ENCODE data around the gene MDM4. TPM values are rescaled to one million over a fixed set of nuclear protein-coding genes. Genes with fewer than 3 reads are reported as not detected.

MDM4 gene
- total RNA-seq, 1 donor from 2014 or later = 41.1 TPM

- Histone ChIP-seq H3K27ac (ENCODE audit: low read depth, low read length) (no peak overlapping the region), H3K9me3 (ENCODE audit: insufficient read depth, low read depth, low read length) (no peaks in the 10 kb centered on the region), H3K4me2 (ENCODE audit: low read length) (no peak overlapping the region), H4K20me1 (ENCODE audit: insufficient read depth, low read length) (no peaks in the 10 kb centered on the region), H3K36me3 (ENCODE audit: insufficient read depth, low read length) (no peaks in the 10 kb centered on the region), H3K4me1 (ENCODE audit: insufficient read depth, low read length) (peaks cover 14% of the 10 kb centered on the region), H2AFZ (ENCODE audit: low read depth, low read length) (no peak overlapping the region), H3K9ac (ENCODE audit: low read length) (no peak overlapping the region), H3K4me3 (ENCODE audit: insufficient read depth, low read depth, low read length) (no peak overlapping the region), H3K27me3 (ENCODE audit: insufficient read depth, low read length) (peaks cover 5% of the 10 kb centered on the region), H3K79me2 (ENCODE audit: insufficient read depth, low read length) (no peaks in the 10 kb centered on the region)
- no peak overlapping the region for H3K4me3 Mint-ChIP-seq (ENCODE audit: unreplicated experiment)
- peaks cover 7% of the 10 kb centered on the region for H3K27me3 Mint-ChIP-seq (ENCODE audit: low read depth, unreplicated experiment)
- FAIRE-seq = no peak
- peaks cover 4% of the 10 kb centered on the region for H3K9me3 Mint-ChIP-seq (ENCODE audit: unreplicated experiment)
- no peak overlapping the region for H3K27ac Mint-ChIP-seq (ENCODE audit: unreplicated experiment)
- no peak for DNase-seq (ENCODE audit: low read depth)
- peaks cover 36% of the 10 kb centered on the region for H3K4me1 Mint-ChIP-seq (ENCODE audit: low read depth, unreplicated experiment)
- peaks cover 4% of the 10 kb centered on the region for H3K36me3 Mint-ChIP-seq (ENCODE audit: low read depth, unreplicated experiment)
- TF ChIP-seq CTCF (IDR thresholded peaks at IDR 0.05; ENCODE audit: insufficient read depth, low read depth, low read length) (no peak), EZH2 (IDR thresholded peaks at IDR 0.05; ENCODE audit: insufficient read depth, low read length) (no peak)
These were observed 54.9 kb downstream of the MDM4 start for GRCh38 chr1:204571128-204571527.

DNA sequence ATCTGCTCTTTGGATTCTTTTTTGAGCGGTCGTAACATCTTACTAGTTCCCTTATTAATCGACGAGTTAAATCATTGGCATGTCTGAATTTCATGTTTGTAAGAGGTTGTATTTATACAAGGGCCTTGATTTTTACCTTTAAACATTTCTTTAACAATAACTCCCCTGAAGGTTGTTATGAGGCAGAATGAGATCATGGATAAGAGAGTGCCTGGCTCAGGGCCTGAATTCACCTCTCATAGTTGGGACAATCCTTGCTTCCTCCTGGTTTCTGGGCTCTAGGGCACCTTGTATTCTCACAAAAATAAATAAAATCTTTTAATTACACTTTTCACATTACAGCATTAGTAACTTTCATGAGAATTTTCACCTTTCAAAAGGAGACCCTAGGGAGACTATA is 55.4 kb downstream of the MDM4 start:
- Histone ChIP-seq H3K79me2 (ENCODE audit: insufficient read depth, low read length) (no peaks in the 10 kb centered on the region), H2AFZ (ENCODE audit: low read depth, low read length) (no peak overlapping the region), H3K36me3 (ENCODE audit: insufficient read depth, low read length) (no peaks in the 10 kb centered on the region), H3K4me2 (ENCODE audit: low read length) (no peak overlapping the region), H3K9me3 (ENCODE audit: insufficient read depth, low read depth, low read length) (no peaks in the 10 kb centered on the region), H3K4me3 (ENCODE audit: insufficient read depth, low read depth, low read length) (no peak overlapping the region), H3K27ac (ENCODE audit: low read depth, low read length) (no peak overlapping the region), H4K20me1 (ENCODE audit: insufficient read depth, low read length) (no peaks in the 10 kb centered on the region), H3K4me1 (ENCODE audit: insufficient read depth, low read length) (peaks cover 14% of the 10 kb centered on the region), H3K27me3 (ENCODE audit: insufficient read depth, low read length) (peaks cover 5% of the 10 kb centered on the region), H3K9ac (ENCODE audit: low read length) (no peak overlapping the region)
- peaks cover 37% of the 10 kb centered on the region for H3K4me1 Mint-ChIP-seq (ENCODE audit: low read depth, unreplicated experiment)
- no peak overlapping the region for H3K27ac Mint-ChIP-seq (ENCODE audit: unreplicated experiment)
- H3K27me3 Mint-ChIP-seq (ENCODE audit: low read depth, unreplicated experiment) = peaks cover 12% of the 10 kb centered on the region
- H3K4me3 Mint-ChIP-seq (ENCODE audit: unreplicated experiment) = no peak overlapping the region
- FAIRE-seq = no peak
- no peak for TF ChIP-seq EZH2 (IDR thresholded peaks at IDR 0.05; ENCODE audit: insufficient read depth, low read length)
- no peak for TF ChIP-seq CTCF (IDR thresholded peaks at IDR 0.05; ENCODE audit: insufficient read depth, low read depth, low read length)
- no peak for DNase-seq (ENCODE audit: low read depth)
- peaks cover 4% of the 10 kb centered on the region for H3K36me3 Mint-ChIP-seq (ENCODE audit: low read depth, unreplicated experiment)
- peaks cover 4% of the 10 kb centered on the region for H3K9me3 Mint-ChIP-seq (ENCODE audit: unreplicated experiment)

GRCh38 chr1:204572923-204573922 is 57.0 kb downstream of the MDM4 start:
- H3K27ac Mint-ChIP-seq (ENCODE audit: unreplicated experiment) = no peak overlapping the region

More at GRCh38 chr1:204572923-204573922, 57.0 kb downstream of the MDM4 start:
- no peak for TF ChIP-seq CTCF (IDR thresholded peaks at IDR 0.05; ENCODE audit: insufficient read depth, low read depth, low read length)
- peaks cover 4% of the 10 kb centered on the region for H3K9me3 Mint-ChIP-seq (ENCODE audit: unreplicated experiment)
- Histone ChIP-seq H3K9ac (ENCODE audit: low read length) (no peak overlapping the region), H3K4me3 (ENCODE audit: insufficient read depth, low read depth, low read length) (no peak overlapping the region), H3K27ac (ENCODE audit: low read depth, low read length) (no peak overlapping the region), H3K79me2 (ENCODE audit: insufficient read depth, low read length) (no peaks in the 10 kb centered on the region), H3K27me3 (ENCODE audit: insufficient read depth, low read length) (peaks cover 5% of the 10 kb centered on the region), H2AFZ (ENCODE audit: low read depth, low read length) (no peak overlapping the region), H4K20me1 (ENCODE audit: insufficient read depth, low read length) (no peaks in the 10 kb centered on the region), H3K36me3 (ENCODE audit: insufficient read depth, low read length) (no peaks in the 10 kb centered on the region), H3K9me3 (ENCODE audit: insufficient read depth, low read depth, low read length) (no peaks in the 10 kb centered on the region), H3K4me2 (ENCODE audit: low read length) (peak overlapping the region; percentile 32), H3K4me1 (ENCODE audit: insufficient read depth, low read length) (peaks cover 14% of the 10 kb centered on the region)
- H3K27me3 Mint-ChIP-seq (ENCODE audit: low read depth, unreplicated experiment) = peaks cover 18% of the 10 kb centered on the region
- DNase-seq (ENCODE audit: low read depth) (peak; percentile 55), FAIRE-seq (no peak)
- H3K36me3 Mint-ChIP-seq (ENCODE audit: low read depth, unreplicated experiment) = peaks cover 2% of the 10 kb centered on the region
- no peak overlapping the region for H3K4me3 Mint-ChIP-seq (ENCODE audit: unreplicated experiment)
- peaks cover 34% of the 10 kb centered on the region for H3K4me1 Mint-ChIP-seq (ENCODE audit: low read depth, unreplicated experiment)
